ENCODE measurements around the gene ZNF512. TPM values are rescaled to one million over a fixed set of nuclear protein-coding genes. Genes with fewer than 3 reads are reported as not detected.

The ZNF512 gene
- total RNA-seq, 2 experiments from 2014 or later, result 27.4 to 30.0 TPM

GRCh38 chr2:27566628-27567027 is 16.2 kb upstream of the ZNF512 start:
- H3K27me3 Mint-ChIP-seq, result peaks cover 38% of the 10 kb centered on the region
- H3K27ac Mint-ChIP-seq, result no peak overlapping the region
- no peaks in the 10 kb centered on the region for H3K4me1 Mint-ChIP-seq (ENCODE audit: low read depth)
- ChIA-PET POLR2A (no interaction called here), CTCF (no interaction called here)
- H3K4me3 Mint-ChIP-seq, result no peak overlapping the region
- no peaks in the 10 kb centered on the region for H3K9me3 Mint-ChIP-seq
- no peaks in the 10 kb centered on the region for H3K36me3 Mint-ChIP-seq
- intact Hi-C loops (cut with micrococcal nuclease), result no loop called here
- DNase-seq, result no peak

- CTCF ChIA-PET, result no interaction called here
- Mint-ChIP-seq H3K36me3 (peaks cover 1% of the 10 kb centered on the region), H3K27me3 (peaks cover 34% of the 10 kb centered on the region), H3K9me3 (peaks cover 4% of the 10 kb centered on the region), H3K4me3 (no peak overlapping the region), H3K27ac (no peak overlapping the region), H3K4me1 (ENCODE audit: low read depth) (no peaks in the 10 kb centered on the region)
- POLR2A ChIA-PET, result no interaction called here
- no peak for DNase-seq
- intact Hi-C loops (cut with micrococcal nuclease), result no loop called here
Observed at GRCh38 chr2:27569398-27569797, 13.4 kb upstream of the ZNF512 start.

- ChIA-PET CTCF (no interaction called here), POLR2A (no interaction called here)
- H3K27ac Mint-ChIP-seq, result no peak overlapping the region
- peaks cover 12% of the 10 kb centered on the region for H3K9me3 Mint-ChIP-seq
- no peak for DNase-seq
- H3K4me1 Mint-ChIP-seq (ENCODE audit: low read depth), result no peaks in the 10 kb centered on the region
- intact Hi-C loops (cut with micrococcal nuclease), result no loop called here
- H3K4me3 Mint-ChIP-seq, result no peak overlapping the region
- peaks cover 30% of the 10 kb centered on the region for H3K27me3 Mint-ChIP-seq
- peaks cover 1% of the 10 kb centered on the region for H3K36me3 Mint-ChIP-seq
Observed at GRCh38 chr2:27571197-27571596, 11.6 kb upstream of the ZNF512 start.

GRCh38 chr2:27571681-27572080 is 11.2 kb upstream of the ZNF512 start:
- peaks cover 12% of the 10 kb centered on the region for H3K9me3 Mint-ChIP-seq
- H3K36me3 Mint-ChIP-seq, result peaks cover 1% of the 10 kb centered on the region
- no peak overlapping the region for H3K4me3 Mint-ChIP-seq
- H3K27me3 Mint-ChIP-seq, result peaks cover 27% of the 10 kb centered on the region
- intact Hi-C loops (cut with micrococcal nuclease), result no loop called here
- POLR2A ChIA-PET, result no interaction called here
- H3K4me1 Mint-ChIP-seq (ENCODE audit: low read depth), result no peaks in the 10 kb centered on the region
- CTCF ChIA-PET, result no interaction called here
- no peak for DNase-seq
- H3K27ac Mint-ChIP-seq, result no peak overlapping the region

GRCh38 chr2:27572439-27572838 is 10.4 kb upstream of the ZNF512 start:
- CTCF ChIA-PET, result no interaction called here
- intact Hi-C loops (cut with micrococcal nuclease), result no loop called here

GRCh38 chr2:27572998-27573429 is 9.8 kb upstream of the ZNF512 start:
- H3K36me3 Mint-ChIP-seq, result peaks cover 1% of the 10 kb centered on the region
- H3K27ac Mint-ChIP-seq, result no peak overlapping the region
- intact Hi-C loops (cut with micrococcal nuclease), result no loop called here
- H3K4me3 Mint-ChIP-seq, result no peak overlapping the region
- peaks cover 20% of the 10 kb centered on the region for H3K9me3 Mint-ChIP-seq
- POLR2A ChIA-PET, result no interaction called here
- CTCF ChIA-PET, result no interaction called here
- no peak for DNase-seq
- no peaks in the 10 kb centered on the region for H3K4me1 Mint-ChIP-seq (ENCODE audit: low read depth)
- peaks cover 14% of the 10 kb centered on the region for H3K27me3 Mint-ChIP-seq

More at GRCh38 chr2:27572439-27572838, 10.4 kb upstream of the ZNF512 start:
- Mint-ChIP-seq H3K4me3 (no peak overlapping the region), H3K27ac (no peak overlapping the region), H3K4me1 (ENCODE audit: low read depth) (no peaks in the 10 kb centered on the region), H3K36me3 (peaks cover 1% of the 10 kb centered on the region), H3K9me3 (peaks cover 14% of the 10 kb centered on the region), H3K27me3 (peaks cover 19% of the 10 kb centered on the region)
- POLR2A ChIA-PET, result no interaction called here
- no peak for DNase-seq

- H3K4me1 Mint-ChIP-seq (ENCODE audit: low read depth), result no peaks in the 10 kb centered on the region
- H3K36me3 Mint-ChIP-seq, result peaks cover 1% of the 10 kb centered on the region
- no peak for DNase-seq
- ChIA-PET CTCF (no interaction called here), POLR2A (no interaction called here)
- H3K27ac Mint-ChIP-seq, result no peak overlapping the region
- peaks cover 10% of the 10 kb centered on the region for H3K27me3 Mint-ChIP-seq
- H3K4me3 Mint-ChIP-seq, result no peak overlapping the region
- peaks cover 20% of the 10 kb centered on the region for H3K9me3 Mint-ChIP-seq
- intact Hi-C loops (cut with micrococcal nuclease), result no loop called here
Observed at GRCh38 chr2:27573452-27573851, 9.4 kb upstream of the ZNF512 start.

- ChIA-PET POLR2A (no interaction called here), CTCF (interaction anchor here (1.5 kb wide), 1 partner anchor 101 kb away, joined by 6 read pairs; no protein-coding TSS in a partner anchor)
- H3K4me1 Mint-ChIP-seq (ENCODE audit: low read depth), result peaks cover 32% of the 10 kb centered on the region
- H3K27ac Mint-ChIP-seq, result no peak overlapping the region
- intact Hi-C loops (cut with micrococcal nuclease), result loop anchor here (2.0 to 10.0 kb wide), 4 partner anchors 47 to 549 kb away; partner anchors contain the start of genes CCDC121, GPN1, NRBP1 and SLC4A1AP
- no peaks in the 10 kb centered on the region for H3K27me3 Mint-ChIP-seq
- peaks cover 17% of the 10 kb centered on the region for H3K36me3 Mint-ChIP-seq
- no peak for DNase-seq
- peaks cover 18% of the 10 kb centered on the region for H3K9me3 Mint-ChIP-seq
- H3K4me3 Mint-ChIP-seq, result no peak overlapping the region
Observed at GRCh38 chr2:27581417-27582128, 1.3 kb upstream of the ZNF512 start.

GRCh38 chr2:27582129-27582694 is 630 bp upstream of the ZNF512 start:
- Mint-ChIP-seq H3K36me3 (peaks cover 21% of the 10 kb centered on the region), H3K27ac (peak overlapping the region; percentile 79), H3K9me3 (peaks cover 18% of the 10 kb centered on the region), H3K27me3 (no peaks in the 10 kb centered on the region), H3K4me3 (peak overlapping the region; percentile 94), H3K4me1 (ENCODE audit: low read depth) (peaks cover 39% of the 10 kb centered on the region)
- no peak for DNase-seq
- CTCF ChIA-PET, result interaction anchor here (1.5 kb wide), 1 partner anchor 101 kb away, joined by 6 read pairs; no protein-coding TSS in a partner anchor
- intact Hi-C loops (cut with micrococcal nuclease), result loop anchor here (2.0 to 10.0 kb wide), 4 partner anchors 47 to 549 kb away; partner anchors contain the start of genes CCDC121, GPN1, NRBP1 and SLC4A1AP
- POLR2A ChIA-PET, result interaction anchor here (1.0 kb wide), 1 partner anchor 100 kb away, joined by 4 read pairs; no protein-coding TSS in a partner anchor

GRCh38 chr2:27583390-27583915 is 611 bp downstream of the ZNF512 start:
- DNase-seq, result no peak
- ChIA-PET CTCF (interaction anchor here (1.1 to 1.5 kb wide), 2 partner anchors 99 to 214 kb away, joined by 3 to 6 read pairs; no protein-coding TSS in a partner anchor), POLR2A (no interaction called here)
- H3K27me3 Mint-ChIP-seq, result no peaks in the 10 kb centered on the region
- peak overlapping the region; percentile 94 for H3K4me3 Mint-ChIP-seq
- H3K9me3 Mint-ChIP-seq, result peaks cover 9% of the 10 kb centered on the region
- H3K4me1 Mint-ChIP-seq (ENCODE audit: low read depth), result peaks cover 49% of the 10 kb centered on the region
- intact Hi-C loops (cut with micrococcal nuclease), result loop anchor here (1.0 to 10.0 kb wide), 5 partner anchors 45 to 551 kb away; partner anchors contain the start of genes CCDC121, GPN1, IFT172 and NRBP1
- peak overlapping the region; percentile 79 for H3K27ac Mint-ChIP-seq
- H3K36me3 Mint-ChIP-seq, result peaks cover 26% of the 10 kb centered on the region

GRCh38 chr2:27584597-27584996 is 1.8 kb downstream of the ZNF512 start:
- peaks cover 26% of the 10 kb centered on the region for H3K36me3 Mint-ChIP-seq
- H3K4me3 Mint-ChIP-seq, result peak overlapping the region; percentile 94
- H3K9me3 Mint-ChIP-seq, result peaks cover 7% of the 10 kb centered on the region
- peaks cover 52% of the 10 kb centered on the region for H3K4me1 Mint-ChIP-seq (ENCODE audit: low read depth)
- no peaks in the 10 kb centered on the region for H3K27me3 Mint-ChIP-seq
- intact Hi-C loops (cut with micrococcal nuclease), result loop anchor here (10.0 kb wide), 1 partner anchor 80 kb away; the partner anchor contains the start of genes SLC4A1AP and SUPT7L
- no peak for DNase-seq
- ChIA-PET CTCF (interaction anchor here (1.4 kb wide), 1 partner anchor 99 kb away, joined by 5 read pairs; no protein-coding TSS in a partner anchor), POLR2A (no interaction called here)
- H3K27ac Mint-ChIP-seq, result peak overlapping the region; percentile 2

GRCh38 chr2:27587025-27587424 is 4.2 kb downstream of the ZNF512 start:
- no peak overlapping the region for H3K4me3 Mint-ChIP-seq
- H3K27ac Mint-ChIP-seq, result peak overlapping the region; percentile 63
- no peaks in the 10 kb centered on the region for H3K27me3 Mint-ChIP-seq
- H3K36me3 Mint-ChIP-seq, result peaks cover 40% of the 10 kb centered on the region
- intact Hi-C loops (cut with micrococcal nuclease), result loop anchor here (1.0 to 10.0 kb wide), 2 partner anchors 51 to 78 kb away; partner anchors contain the start of genes SLC4A1AP and SUPT7L
- H3K9me3 Mint-ChIP-seq, result peaks cover 16% of the 10 kb centered on the region
- ChIA-PET CTCF (interaction anchor here (0.9 to 1.2 kb wide), 2 partner anchors 18 to 284 kb away, joined by 3 to 4 read pairs; no protein-coding TSS in a partner anchor), POLR2A (interaction anchor here (0.8 to 0.9 kb wide), 2 partner anchors 8 to 51 kb away, joined by 3 to 4 read pairs; no protein-coding TSS in a partner anchor)
- peaks cover 67% of the 10 kb centered on the region for H3K4me1 Mint-ChIP-seq (ENCODE audit: low read depth)
- peak; percentile 33 for DNase-seq
